NCI-H1105 treated with DMSO at 0.1 percent for 48 hours (cell line): Measurements from ENCODE around the gene RFC4.
A peak's percentile ranks its signal among the peaks of the same experiment; 100 is the strongest.
"Not testable (repeated sequence)": the region's sequence is repeated elsewhere in the genome, so short reads cannot be mapped to it uniquely, and the experiment has no call there.

ENCODE experiments used
- DNase-seq: peaks from one replicate; lab custom pipeline; 2025; lab: John Stamatoyannopoulos, UW

Gene RFC4

DNA sequence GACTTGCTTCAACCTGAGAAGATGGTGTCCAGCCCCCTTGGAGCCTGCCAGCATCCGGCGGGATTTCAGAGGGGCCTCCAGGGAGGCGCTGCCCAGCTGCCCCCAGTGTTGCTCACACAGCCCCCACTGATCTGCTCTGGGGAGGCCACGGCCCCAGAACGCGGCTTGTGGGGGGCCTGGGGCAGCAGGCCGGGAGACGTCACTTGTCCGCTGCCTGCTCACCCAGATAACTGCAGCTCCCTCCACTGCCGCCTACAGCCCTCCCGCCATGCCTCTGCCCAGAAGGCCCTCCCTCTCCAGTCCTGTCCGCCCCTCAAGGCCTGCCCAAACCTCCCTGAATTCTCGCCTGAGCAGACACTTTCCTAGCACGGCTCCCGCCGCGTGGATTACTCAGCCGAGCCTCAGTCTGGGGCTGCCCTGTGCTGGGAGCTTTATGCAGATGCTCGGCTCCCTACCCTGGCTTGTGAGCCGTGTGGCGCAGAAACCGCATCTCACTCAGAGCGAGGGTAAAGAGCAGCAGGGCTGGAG is 19.1 kb upstream of the RFC4 start:
- DNase-seq: no peak

DNA sequence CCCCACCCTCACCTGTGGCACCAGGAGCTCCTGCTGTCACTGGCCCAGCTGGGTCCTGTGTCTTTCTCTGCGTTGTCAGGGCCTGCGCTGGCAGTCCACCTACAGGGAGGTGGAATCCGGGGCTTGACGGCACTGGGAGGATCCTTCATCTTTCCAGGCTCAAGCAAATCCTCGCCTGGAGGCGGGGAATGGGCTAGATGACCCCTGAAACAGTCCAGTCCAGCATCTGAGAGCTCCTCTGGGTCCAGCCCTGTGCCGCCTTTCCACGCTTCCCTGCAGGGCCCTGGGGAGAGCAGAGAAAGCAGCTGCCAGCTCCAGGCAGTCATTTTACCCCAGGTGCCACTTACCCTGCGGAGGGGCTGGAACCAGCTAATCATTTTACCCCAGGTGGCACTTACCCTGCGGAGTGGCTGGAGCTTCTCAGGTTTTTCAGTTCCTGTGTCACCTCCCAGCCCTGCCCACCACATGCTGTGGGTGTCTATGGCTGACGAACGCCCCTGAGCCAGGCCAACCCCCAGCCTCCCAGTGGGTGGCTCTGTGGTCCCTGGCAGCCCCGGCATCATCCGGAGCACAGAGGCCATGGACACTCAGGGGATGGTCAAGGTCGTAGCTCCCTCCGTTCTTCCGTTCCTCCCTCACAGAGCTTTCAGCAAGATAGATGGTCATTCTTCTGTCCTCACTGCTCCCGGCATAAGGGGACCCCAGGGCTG is 18.3 kb upstream of the RFC4 start:
- no peak for DNase-seq

DNA sequence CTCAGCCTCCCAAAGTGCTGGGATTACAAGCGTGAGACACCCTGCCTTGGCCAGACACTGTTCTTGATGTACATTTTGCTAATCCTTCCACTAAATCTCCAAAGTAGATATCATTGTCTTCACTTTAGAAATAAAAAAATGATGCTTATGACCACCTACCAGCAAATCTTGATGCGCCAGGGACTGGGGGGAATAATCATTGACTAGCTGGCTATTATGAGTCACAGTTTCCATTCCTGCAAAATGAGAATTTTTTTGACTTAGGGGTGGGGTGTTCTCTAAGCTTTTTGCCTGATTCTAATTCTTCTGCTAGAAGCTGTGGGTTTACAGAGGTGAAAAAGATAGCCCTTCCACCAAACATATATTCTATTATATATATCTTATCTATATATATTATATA is 17.1 kb upstream of the RFC4 start:
- DNase-seq: no peak

DNA sequence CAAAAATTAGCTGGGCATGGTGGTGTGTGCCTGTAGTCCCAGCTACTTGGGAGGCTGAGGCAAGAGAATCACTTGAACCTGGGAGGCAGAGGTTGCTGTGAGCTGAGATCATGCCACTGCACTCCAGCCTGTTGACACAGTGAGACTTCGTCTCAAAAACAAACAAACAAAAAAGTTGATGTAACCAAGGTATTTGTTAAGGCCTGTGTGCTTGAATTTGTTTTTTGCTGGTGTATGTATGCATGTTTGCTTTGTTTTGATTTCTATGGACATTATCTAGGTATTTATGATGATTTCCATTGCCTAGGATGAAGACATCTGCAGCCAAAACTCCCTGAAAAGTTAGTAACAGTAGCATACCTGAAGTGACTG is 16.1 kb upstream of the RFC4 start:
- DNase-seq: not testable (repeated sequence)

DNA sequence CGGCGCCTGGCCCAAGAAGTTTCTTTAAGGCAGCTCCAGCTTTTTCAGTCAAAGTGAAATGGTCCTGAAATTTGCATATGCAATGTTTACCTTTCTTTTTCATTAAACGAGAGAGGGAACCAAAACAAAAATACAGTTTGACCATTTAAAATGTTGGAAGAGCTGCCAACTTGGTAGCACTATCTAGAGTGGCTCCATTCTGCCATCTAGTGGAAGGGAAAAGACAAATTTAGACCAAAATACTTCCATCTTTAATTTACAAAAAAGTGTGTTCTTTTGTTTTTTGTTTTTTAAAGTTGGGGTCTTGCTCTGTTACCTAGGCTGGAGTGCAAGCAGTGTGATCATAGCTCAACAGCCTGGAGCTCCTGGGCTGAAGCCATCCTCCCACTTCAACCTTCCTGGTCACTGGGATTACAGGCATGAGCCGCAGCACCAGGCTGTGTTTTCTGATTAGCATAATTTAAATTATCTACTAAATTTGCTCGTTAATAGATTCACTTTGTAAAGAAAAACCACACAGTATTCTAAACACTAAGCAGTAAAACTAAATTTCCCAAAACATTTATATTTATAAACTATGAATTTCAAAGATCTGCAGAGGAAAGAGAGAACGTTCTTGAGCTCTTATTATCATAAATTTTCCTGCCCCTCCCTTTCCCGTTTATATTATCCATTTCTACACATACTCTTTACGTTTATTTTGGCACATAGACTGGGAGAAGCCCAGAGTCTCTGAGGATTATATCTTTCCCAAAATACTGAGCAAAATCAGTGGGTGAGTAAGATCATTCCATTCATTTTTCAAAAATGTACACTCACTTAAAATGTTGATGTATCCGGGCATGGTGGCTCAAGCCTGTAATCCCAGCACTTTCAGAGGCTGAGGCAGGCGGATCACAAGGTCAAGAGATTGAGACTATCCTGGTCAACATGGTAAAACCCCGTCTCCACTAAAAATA is 15.4 kb upstream of the RFC4 start:
- peak; percentile 66 for DNase-seq

DNA sequence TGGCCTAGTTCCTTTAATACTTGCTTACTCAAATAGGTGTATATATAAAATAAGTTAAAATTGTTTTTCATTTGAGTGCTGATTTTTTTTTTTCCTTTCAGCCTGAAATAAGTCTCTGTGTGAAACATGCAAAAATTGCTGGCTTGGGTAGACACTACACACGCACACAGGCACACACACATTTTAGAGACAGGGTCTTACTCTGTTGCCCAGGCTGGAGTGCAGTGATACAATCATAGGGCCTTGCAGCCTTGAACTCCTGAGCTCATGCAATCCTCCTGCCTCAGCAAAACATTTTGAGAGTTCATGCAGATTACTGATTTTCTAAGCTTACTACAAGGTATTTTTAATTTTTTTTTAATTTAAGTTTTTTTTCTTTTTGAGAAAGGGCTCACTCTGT is 12.7 kb upstream of the RFC4 start:
- no peak for DNase-seq

DNA sequence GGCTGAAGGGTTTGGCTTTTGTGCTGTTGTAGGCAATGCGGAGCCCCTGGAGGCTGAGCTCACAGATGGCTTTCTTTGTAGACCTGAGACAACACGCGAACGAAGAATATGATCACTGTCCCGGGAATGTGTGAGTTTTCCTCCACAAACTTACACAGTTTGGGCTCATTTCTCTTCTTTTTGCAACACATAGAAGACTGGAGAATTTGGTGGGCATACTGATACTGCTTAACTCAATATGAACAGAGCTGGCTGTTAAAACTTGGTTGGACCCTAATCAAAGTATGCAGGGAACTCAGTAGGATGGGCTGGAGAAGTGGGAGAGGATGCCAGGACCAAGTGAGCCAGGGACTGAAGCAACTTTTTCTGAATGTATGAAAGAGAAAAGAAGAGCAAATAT is 12.2 kb upstream of the RFC4 start:
- DNase-seq: no peak

DNA sequence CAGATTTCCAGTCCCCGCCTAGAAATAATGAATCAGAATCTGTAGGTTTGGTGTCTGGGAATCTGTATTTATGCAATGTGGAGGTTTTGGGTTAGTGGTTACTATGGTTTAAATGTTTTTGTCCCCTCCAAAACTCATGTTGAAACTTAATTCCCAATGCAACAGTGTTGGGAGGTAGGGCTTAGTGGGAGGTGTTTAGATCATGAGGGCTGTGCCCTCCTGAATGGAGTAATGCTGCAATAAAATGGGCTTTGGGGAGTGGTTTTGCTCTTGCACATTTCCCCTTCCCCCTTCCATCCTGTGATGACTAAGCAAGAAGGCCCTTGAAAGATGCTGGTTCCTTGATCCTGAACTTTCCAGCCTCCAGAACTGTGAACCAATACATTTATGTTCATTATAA is 9.2 kb upstream of the RFC4 start:
- DNase-seq: no peak

DNA sequence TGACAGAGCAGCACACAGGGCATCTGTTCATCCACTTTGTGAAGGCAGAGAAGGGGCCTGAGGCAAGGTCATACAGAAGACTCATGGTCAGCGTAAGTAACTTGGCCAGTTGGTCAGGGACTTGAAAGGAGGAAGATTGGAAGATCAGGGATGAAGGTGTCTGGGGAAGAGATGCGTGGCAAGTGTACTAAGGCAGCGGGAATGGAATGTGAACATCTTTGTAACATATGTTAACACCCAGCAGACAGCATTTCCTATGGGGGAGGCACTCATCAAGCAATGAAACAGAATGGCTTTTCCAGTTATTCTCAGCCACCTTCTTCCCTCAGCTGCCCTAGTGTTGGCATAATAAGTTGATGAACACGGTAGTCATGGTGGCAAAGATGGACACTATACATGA is 7.8 kb upstream of the RFC4 start:
- DNase-seq: no peak

DNA sequence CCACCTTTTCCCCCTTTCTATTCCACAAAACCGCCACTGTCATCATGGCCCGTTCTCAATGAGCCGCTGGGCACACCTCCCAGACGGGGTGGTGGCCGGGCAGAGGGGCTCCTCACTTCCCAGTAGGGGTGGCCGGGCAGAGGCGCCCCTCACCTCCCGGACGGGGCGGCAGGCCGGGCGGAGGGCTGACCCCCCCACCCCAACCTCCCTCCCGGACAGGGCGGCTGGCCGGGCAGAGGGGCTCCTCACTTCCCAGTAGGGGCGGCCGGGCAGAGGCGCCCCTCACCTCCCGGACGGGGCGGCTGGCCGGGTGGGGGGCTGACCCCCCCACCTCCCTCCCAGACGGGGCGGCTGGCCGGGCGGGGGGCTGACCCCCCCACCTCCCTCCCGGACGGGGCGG is 5.0 kb upstream of the RFC4 start:
- not testable (repeated sequence) for DNase-seq

DNA sequence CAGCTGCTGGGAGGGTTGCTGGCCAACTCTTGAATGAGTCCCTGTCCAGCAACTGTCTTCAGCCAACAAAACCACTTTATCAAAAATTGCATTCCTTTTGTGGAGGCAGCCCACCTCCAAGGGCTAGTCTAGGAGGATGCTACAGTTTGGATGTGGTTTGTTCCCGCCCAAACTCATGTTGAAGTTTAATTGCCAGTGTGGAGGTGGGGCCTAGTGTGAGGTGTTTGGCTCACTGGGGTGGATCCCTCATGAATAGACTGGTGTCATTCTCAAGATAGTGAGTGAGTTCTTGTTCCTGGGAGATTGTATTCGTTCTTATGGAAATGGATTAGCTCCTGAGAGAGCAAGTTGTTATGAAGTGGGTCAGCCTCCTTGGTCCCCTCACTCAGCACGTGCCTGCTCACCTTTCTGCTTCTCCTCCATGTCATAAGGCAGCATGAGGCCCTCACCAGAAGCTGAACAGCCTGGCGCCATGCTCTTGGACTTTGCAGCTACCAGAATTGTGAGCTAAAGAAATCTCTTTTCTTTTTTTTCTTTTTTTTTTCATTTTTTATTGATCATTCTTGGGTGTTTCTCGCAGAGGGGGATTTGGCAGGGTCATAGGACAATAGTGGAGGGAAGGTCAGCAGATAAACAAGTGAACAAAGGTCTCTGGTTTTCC is 4.2 kb upstream of the RFC4 start:
- no peak for DNase-seq

DNA sequence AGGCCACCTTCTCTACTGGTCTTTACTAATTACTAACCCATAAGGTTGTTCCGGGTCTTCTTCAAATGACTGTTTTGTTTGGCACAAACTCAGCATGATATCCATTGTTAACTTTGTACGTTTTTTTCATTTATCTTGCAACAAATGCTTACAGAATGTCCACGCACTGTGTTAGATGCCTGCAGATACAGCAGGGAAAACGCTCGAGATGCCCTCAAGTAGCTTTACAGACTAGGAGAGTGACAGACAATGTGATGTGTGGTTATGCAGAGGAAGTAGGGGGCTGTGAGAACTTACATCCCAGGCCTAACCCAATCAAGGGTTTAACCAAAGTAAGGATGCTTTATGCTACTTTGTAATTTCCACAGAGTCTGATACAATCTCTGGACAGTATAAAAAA is 949 bp upstream of the RFC4 start:
- no peak for DNase-seq

DNA sequence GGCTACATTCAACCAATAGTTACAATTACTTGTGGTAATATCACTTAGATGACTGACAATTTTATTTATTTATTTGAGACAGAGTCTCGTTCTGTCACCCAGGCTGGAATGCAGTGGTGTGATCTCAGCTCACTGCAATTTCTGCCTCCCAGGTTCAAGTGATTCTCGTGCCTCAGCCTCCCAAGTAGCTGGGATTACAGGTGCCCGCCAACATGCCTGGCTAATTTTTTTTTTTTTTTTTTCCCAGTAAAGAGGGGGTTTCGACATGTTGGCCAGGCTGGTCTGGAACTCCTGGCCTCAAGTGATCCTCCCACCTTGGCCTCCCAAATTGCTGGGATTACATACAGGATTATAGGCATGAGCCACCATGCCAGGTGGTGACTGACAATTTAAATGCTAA is 2.8 kb downstream of the RFC4 start:
- DNase-seq: not testable (repeated sequence)

DNA sequence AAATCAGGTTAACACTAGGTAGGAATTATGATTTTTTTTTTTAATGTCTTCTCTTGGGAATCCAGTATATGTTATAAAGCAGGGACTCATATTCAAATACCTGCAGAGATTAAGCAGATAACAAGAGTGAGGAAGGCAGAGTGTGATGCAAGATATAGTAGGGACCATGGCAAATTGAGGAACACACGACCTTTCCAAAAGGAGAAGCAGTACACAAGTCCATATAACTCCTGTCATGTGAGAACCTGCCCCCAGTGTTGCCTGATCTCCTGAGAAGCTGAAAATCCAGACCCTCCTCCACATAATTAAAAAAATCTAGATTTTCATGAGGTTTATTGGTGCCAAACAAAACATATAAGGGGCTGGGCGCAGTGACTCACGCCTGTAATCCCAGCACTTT is 3.6 kb downstream of the RFC4 start:
- DNase-seq: no peak

DNA sequence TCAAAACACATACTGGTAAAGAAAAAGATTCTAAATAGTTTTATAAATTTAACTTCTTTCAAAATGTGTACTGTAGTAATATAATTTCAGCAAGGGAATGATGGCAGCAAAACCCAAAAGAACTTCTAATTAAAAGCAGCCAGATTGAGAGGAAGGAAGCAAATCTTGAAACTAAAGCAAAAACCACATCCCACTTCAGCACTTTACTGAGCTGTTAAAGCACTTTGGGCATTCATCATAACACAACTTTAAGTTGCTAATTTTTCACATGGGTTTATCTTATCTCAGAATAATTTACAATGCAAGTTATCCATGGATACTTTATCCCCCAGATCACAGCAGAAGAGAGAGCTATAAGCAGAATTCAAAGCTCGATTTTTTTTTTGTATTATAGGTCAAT is 6.0 kb downstream of the RFC4 start:
- DNase-seq: no peak

DNA sequence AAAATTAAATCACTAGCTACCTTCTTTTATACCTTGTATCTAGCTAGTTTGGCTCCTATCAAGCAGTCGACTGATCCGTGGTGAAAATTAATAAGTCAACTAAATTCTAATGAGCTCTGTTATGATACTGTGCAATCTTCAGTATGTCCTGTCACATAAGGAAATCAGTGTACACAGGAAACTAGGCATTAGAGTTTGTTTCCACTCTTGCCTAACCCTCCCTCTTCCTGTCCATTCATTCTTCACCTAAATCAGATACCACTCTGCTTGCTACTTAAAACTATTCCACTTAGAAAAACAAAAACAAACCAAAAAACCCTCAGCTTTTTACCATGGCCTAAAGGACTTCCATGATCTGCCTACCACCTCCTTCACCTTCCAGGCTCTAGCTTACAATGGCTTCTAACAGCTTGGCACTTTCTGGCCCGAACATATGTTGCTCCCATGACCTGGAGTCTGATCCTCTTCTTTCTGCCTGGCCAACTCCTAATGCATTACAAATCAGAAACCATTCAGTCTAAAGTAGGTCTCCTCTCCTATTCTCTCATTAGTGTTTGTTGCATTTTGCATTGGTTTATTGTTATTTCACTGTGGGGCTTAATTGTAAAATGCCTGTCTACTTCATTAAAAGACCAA is 7.9 kb downstream of the RFC4 start:
- no peak for DNase-seq

DNA sequence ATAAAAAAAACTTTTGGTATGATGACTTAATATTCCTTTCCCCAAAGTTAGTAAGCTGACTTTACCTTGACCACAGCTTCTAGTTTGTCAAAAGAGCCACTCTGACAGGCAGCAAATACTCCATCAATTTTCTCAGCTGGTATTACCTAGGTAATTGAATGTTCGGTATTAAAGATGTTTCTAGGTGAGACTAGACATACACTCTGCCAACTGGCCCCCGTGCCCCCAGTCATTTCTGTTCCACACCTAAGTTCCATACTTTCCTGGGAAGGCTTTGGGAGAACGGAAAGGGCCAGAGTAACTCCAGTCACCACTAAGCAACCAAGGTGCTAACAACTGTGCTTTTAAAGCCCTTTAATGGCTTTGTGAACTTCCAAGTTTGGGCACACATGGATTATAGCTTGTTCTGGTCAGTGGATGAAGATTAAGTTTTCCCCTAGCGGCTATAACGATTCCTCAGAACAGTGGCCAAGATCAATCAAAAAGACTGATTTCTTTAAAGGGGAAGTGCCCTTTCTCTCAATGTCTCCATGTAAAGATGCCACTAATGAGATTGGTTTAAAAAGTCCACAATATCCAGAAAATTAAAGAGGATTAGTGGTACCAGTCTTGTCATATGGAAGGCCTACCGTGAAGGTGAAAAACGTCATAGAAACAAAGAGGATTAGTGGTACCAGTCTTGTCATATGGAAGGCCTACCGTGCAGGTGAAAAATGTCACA is 15.9 kb downstream of the RFC4 start:
- DNase-seq: no peak

DNA sequence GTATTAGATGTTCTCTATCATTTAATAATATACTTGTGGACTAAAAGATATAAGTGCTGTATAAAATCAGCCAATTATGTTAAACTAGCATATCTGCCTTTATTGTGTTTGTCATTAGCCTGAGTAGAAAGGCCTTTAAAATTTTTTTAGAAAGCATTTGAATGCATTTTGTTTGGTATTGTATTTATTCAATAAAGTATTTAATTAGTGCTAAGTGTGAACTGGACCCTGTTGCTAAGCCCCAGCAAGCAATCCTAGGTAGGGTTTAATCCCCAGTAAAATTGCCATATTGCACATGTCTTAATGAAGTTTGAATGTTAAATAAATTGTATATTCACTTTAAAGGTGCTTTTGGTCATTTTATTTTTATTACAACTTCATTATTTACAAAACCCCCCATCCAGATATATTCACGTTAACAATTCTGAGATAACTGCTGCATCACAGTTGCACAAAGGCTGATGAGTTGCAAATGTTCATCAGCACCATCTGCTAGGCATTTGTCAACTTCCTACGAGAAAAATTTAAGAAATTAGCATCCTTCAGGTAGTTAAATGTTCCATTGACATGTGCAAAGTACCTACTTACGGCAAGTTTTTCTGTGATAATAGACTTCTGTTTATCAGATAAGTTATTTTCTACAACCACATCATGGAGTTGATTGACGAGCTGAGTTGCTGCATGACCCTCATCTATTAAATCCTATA is 16.6 kb downstream of the RFC4 start:
- peak; percentile 27 for DNase-seq

DNA sequence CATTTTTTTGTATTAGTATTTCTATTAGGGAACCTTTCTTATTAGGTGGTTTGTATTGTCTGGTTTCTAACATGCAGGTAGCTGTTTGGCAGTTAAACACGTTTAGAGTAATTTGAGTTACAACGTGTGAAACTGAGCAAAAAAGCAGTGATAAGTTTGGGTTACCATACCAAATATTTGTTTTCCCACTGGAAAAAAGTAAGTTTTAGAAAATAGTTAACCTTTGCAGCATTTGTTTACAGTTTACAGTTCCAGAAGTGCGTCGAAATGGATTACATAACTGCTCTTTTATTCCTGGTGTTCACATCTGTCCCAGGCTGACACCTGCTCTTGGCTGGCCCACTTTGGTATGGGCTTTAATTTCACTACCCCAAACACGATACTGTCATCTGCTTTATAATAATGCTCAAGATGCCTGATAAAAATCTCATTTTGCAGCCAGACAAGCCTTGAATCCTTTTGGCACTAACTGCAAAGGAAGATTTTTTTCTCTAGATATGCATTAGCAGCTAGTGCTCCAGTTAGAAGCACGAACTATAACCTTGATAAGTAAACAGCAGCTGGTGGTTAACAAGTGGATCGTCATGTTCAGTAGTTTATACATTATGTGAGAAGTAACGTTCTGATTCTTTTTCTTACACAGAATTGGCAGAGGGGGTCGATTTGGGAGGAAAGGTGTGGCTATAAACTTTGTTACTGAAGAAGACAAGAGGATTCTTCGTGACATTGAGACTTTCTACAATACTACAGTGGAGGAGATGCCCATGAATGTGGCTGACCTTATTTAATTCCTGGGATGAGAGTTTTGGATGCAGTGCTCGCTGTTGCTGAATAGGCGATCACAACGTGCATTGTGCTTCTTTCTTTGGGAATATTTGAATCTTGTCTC is 17.6 kb downstream of the RFC4 start:
- DNase-seq: peak; percentile 24
